GM18505 (cell line): ENCODE measurements around the gene HSF5.

Experiments
- ATAC-seq: cut with Tn5 transposase; IDR thresholded peaks from one replicate; pipeline ENCODE4 v1.9.1; 2021; ENCODE audit not compliant: unreplicated experiment
- POLR2A ChIP-seq: IDR thresholded peaks from 4 replicates; pipeline ENCODE4 v1.6.1; 2011; ENCODE audit warnings: borderline replicate concordance; ENCODE audit not compliant: insufficient read depth, insufficient read length; ENCODE audit errors: extremely low read depth

The HSF5 gene

DNA sequence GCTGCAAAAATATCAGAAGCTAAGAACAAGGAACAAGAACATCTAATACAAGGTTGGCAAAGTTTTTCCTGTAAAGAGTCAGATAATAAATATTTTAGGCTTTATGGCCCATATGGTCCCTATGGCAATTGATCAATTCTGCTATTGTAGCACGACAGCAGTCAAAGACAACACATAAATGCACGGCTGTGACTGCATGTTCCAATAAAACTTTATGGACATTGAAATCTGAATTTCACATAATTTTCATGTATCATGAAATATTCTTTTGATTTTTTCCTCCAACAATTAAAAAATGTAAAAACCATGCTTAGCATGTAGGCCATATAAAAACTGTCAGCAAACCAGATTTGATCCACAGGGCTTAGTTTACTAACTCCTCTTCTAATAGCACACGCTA, 60.4 kb downstream of the HSF5 start:
- no peak for ATAC-seq
- TF ChIP-seq POLR2A = no peak

DNA sequence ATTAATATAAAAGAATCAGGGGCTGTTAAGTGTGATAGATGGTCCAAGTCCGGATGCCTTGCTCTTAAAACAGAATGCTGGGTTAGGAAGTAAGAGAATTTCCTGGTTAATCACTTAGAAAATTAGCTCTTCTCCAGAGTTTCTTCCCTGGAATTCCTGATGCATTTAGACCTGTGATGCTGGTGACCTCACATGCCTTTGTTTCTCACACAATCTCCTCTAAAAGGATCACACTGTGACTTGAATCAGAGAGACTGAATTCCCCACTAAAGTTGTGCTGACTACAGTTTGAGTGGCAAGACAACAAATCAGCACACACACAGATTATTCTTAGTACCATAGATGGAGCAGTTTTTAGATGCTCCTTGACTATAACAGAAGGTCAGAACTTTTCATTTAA, 66.5 kb downstream of the HSF5 start:
- no peak for ATAC-seq
- TF ChIP-seq POLR2A = no peak

DNA sequence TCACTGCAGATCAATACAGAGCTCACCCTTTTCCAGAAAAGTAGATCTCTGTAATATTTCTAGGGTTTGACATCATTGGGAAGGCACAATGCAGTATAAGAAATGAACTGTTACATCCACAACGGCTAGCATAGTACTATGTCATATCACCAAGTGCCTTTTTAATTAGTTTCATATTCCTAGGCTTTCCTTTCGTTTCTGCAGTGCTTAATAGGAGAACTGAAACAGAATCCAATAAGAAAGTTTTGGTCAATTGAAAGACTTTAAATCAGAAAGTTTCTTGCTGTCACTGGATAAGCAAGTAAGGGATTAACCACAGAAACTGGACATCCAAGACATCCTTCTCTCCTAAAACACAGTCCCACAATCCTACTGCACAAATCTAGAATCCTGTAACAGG, 67.4 kb downstream of the HSF5 start:
- no peak for TF ChIP-seq POLR2A
- ATAC-seq = no peak

DNA sequence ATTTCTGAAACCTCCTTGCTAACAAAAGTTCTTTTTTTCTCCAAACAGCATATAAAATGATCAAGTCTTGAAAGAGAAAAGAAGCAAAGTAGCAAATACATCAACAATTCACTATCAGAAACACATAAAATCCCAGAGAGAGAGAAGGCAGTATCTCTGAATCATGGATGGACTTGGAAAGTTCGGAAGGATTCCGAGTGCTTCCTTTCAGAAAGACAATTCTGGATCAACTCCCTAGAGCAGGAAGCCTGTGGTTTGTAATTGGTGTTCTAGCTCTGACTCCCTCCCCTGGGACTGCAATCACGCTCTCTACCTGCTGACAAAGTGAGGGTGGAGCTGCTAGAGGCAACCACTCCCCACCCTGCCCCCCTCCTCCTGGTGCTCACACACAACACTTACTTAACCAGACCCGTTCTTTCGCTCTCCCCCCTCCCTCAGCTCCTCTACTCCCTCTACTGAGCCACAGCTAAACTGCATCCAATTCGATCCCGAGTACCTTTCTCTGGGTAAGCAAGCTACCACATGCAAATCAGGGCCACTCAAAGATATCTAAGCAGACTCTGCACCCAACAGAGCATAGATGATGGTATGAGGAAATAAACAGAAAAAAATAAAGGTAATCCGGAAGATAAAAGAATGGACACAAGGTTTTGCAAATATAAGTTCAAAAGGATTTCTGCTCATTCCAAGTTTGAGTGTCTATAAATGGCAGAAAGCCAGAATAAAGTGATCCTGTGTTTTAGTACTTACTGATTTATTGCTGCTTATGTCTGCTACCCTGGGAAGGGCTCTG, 70.7 kb downstream of the HSF5 start, which contains the start of gene RNF43:
TSS of gene RNF43 (minus strand) at position 235 of the 793 bp plus-strand sequence. CDS start 1,957 bp downstream, outside the sequence.
- TF ChIP-seq POLR2A = no peak
- peak; percentile 95 for ATAC-seq

DNA sequence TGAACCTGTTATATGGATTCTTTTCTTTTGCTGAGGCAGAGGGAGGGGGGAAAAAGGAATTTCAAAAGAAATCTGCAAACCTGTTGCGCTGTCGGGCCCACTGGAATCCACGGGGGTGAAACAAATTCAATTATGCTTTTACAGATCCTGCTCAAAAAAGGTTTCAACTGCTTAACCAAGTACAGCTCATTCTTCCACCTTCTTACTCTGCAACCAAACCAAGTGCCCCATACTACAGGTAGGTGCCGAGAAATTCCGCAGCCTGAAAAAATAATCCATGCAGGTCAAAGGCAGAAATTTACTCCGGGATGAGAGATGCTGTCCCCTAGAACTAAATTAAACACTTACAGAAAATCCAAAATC, 71.3 kb downstream of the HSF5 start:
- no peak for ATAC-seq
- no peak for TF ChIP-seq POLR2A

DNA sequence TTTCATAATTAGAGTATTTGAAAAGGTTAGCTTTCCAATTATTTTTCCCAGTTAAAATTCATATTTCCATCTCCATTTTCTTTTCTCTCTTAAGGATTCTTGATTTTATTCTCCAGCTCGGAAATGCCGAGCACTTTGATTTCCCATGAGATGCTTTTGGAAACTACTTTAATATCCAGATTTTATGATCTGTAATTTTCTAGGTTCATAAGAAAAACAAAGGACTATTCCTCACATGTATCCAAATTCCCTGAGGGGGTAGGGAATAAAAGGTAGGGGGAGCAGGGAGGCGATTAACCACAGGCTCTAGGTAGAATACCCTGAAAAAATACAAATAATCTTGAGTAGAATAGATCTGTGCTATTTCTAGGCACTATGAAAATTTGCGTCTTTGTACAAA, 71.8 kb downstream of the HSF5 start:
- no peak for ATAC-seq
- TF ChIP-seq POLR2A = no peak

DNA sequence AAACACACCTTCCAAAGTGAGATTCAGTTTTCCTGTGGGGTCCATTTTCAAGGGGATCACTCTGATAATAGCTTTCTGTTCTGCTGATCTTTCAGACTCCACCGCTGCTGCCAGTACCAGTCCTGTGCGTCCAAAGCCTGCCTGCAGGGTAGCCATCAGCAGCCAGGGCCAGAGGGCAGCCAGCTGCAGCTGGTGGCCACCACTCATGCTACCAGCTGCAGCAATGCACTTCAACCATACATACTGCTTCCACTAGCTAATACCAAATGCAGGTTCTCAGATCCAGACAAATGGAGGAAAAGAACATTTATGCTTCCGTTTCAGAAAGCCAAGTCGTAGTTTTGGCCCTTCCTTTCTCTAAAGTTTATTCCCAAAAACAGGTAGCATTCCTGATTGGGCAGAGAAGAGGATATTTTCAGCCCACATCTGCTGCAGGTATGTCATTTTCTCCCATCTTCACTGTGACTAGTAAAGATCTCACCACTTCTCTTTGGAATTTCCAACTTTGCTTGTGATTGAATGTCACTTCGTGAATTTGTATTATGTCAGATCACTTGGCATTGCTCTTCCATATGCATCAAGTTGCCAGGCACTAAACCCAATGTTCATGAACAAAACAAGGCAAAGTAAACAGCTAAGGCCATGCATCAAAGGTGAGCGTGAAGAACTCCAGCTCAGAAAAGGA, 72.7 kb downstream of the HSF5 start:
- ATAC-seq = no peak
- no peak for TF ChIP-seq POLR2A

DNA sequence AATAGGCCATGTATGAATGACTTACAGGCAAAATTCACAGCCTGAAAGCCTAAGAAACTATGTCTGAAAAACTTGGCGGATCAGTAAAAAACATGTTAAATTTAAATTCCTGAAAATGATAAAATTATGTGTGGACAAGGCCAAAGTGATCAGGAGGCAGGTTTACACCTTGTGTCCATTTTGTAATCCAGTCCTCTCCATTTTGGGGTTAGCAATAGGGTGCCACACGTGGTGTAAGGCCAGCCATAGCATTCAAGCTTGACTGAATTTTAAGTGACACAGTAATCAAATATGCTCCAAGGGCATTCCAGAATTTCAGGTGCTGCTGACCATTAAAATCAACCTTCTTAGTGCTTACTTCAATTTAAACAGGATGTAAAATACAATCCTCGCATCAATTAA, 73.6 kb downstream of the HSF5 start:
- no peak for TF ChIP-seq POLR2A
- ATAC-seq = no peak

DNA sequence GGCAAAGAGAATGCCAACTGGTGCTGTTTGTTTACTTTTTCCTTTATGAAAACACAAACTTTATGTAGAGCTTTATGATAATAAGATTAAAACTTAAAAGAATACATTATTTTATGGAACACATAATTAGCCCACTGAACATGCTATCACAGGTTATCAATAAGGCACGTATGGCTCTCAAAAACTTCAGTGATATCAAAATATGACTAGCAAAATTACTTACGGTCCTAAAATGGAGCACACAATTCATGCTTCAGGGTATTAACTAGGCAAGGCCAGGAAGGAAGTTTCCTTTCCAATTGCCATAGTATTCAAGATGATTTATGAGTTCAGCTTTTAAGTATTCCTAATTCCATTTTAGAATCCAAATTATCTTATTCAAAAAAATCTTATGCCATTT, 74.5 kb downstream of the HSF5 start:
- TF ChIP-seq POLR2A = no peak
- ATAC-seq = no peak

DNA sequence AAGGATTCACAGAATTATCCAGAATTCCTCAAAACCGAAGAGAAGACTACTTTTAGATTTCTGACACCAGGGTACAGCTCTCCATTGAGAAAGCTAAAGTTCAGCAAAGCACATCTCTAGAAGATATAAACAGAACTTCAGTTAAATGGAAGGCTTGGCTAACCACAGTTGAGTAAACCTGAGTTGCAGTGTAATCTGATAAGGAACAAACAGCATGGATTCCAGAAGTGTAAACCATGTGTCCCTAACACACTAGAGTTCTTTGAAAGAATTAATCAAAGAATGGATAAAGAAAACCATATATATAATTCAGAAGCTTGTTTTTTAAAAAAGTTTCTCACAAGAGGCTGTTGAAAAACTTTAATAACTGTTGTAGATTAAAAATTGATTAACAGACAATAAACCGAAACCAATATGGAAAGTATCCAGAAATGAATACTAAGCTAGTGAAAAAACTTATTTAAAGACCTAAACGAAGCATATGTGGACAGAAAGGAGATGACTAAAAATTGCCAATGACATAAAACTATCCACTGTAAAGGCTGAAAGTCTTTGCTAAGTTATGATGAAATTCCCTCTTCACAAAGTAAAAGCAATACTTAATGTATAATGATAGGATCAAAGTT, 75.1 kb downstream of the HSF5 start:
- ATAC-seq = no peak
- TF ChIP-seq POLR2A = no peak

DNA sequence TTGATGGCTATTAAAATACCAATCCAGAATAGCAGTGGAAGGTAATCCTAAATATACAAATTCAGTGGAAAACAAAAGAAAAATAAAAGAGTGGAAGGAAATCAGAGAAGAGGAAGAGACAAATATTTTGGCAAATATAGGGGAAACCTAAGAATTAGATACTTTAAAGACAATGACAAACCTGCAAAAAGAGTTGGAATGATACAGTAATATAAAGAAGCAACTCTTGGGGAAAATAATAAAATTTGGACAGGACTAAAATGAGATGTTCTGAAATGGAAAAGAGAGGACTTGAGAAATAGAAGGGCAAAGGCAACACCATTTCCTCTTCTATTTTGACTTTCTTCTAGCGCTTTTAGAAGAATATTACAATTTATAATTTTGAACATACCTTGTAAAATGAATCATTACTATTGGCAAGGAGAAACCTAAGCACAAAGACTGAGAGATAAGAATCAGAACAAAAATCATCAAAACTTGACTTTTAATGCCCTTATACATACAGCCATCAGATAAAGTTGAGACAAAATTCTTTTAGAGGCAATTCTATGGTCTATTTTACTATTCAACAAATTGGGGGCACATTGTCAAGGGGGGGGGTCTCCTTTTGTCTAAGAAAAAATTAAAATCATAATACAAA, 76.0 kb downstream of the HSF5 start:
- ATAC-seq = no peak
- no peak for TF ChIP-seq POLR2A

DNA sequence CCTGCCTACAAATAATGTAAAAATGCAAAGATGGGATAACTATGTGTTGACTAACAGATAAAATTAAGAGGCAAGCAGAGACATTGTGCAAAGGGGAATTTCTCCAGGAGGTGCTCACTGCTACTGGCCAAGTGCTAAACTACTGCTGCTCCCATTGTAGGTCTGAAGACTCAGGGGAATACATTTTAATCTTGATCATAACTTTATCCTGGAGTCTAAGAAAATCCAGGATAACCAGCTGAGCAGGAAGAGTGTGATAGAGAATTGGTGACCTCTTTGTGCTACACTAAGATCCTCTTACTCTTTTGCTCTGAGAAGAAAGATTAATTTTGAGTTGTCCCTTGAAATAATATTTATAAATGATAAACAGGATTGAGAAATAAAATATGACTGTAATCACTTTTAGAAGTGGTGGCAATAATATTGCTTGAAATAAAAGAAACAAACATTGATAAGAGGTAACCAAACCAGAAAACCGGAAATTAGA, 76.8 kb downstream of the HSF5 start:
- no peak for TF ChIP-seq POLR2A
- ATAC-seq = no peak

DNA sequence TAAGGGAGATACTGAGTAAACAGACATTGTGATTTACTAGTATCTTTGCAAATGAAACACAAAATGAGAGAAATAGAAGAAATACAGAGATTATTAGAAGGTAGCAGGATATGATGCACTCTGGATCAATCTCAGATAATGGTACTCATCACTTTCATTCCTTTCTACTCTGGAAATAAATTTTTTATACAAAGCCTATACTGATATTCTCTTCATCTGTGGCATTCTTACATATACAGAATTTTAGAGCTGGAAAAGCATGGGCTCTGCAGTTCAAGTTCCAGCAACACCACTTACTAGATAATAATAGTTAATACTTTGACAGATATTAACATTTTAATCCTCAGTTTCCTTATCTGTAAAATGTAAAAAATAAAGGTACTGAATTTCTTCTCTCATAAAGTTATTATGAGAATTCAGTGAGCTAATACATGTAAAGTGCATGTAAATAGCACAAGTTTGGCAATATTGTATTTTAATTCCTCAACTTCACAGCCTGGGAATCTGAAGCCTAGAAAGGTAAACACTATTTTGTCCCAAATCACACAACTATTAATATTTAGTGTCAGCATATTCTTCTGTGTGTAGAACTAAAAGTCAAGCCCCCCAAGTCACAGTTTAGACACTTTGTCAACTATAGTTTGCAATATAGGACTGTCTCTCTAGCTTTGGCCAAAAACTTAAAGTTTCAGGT, 77.3 kb downstream of the HSF5 start:
- no peak for ATAC-seq
- TF ChIP-seq POLR2A = no peak
